ENCODE measurements around the gene PTPRD. TPM values are rescaled to one million over a fixed set of nuclear protein-coding genes. Genes with fewer than 3 reads are reported as not detected.

The PTPRD gene
- total RNA-seq, 3 donors from 2014 or later, result 2.9 to 5.4 (median 3.6) TPM

GRCh38 chr9:8365466-8366160 is 2247.2 kb downstream of the PTPRD start:
- Histone ChIP-seq H3K4me3 (no peak overlapping the region), H3K36me3 (no peaks in the 10 kb centered on the region), H3K9me3 (no peaks in the 10 kb centered on the region), H3K27ac (no peak overlapping the region), H3K4me1 (no peaks in the 10 kb centered on the region), H3K27me3 (no peaks in the 10 kb centered on the region)
- no peak for TF ChIP-seq POLR2AphosphoS5 (IDR thresholded peaks at IDR 0.05)
- no peak for TF ChIP-seq POLR2A (IDR thresholded peaks at IDR 0.05)
- TF ChIP-seq, protein P1, sequence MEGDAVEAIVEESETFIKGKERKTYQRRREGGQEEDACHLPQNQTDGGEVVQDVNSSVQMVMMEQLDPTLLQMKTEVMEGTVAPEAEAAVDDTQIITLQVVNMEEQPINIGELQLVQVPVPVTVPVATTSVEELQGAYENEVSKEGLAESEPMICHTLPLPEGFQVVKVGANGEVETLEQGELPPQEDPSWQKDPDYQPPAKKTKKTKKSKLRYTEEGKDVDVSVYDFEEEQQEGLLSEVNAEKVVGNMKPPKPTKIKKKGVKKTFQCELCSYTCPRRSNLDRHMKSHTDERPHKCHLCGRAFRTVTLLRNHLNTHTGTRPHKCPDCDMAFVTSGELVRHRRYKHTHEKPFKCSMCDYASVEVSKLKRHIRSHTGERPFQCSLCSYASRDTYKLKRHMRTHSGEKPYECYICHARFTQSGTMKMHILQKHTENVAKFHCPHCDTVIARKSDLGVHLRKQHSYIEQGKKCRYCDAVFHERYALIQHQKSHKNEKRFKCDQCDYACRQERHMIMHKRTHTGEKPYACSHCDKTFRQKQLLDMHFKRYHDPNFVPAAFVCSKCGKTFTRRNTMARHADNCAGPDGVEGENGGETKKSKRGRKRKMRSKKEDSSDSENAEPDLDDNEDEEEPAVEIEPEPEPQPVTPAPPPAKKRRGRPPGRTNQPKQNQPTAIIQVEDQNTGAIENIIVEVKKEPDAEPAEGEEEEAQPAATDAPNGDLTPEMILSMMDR (IDR thresholded peaks at IDR 0.05), result no peak
- intact Hi-C loops (cut with DNase I; ENCODE audit: low total_unique reads), result loop anchor here (5.0 kb wide), 1 partner anchor 1103 kb away; no protein-coding TSS in a partner anchor
- no peak for DNase-seq (ENCODE audit: low spot score in 2 of 2)

DNA sequence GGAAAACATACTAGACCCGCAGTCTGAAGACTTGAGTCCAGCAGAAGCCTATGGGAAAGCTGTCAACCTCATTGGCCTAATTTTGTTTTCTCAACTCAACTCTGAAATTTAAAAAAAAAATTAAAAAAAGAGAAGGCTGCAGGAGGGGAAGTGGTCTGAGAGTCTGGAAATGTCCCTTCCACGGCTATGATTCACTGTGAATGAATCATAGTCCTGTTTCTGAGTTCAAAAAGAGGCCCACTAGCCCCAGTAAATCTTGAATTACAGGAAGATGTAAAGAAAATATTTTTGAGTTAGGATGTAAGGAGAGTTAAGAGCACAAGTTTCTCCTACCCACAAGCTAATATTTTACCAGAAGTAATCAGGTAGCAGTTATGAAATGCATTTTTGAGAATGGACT is 2247.8 kb downstream of the PTPRD start:
- Histone ChIP-seq H3K4me1 (no peaks in the 10 kb centered on the region), H3K27me3 (no peaks in the 10 kb centered on the region), H3K9me3 (no peaks in the 10 kb centered on the region), H3K36me3 (no peaks in the 10 kb centered on the region), H3K27ac (no peak overlapping the region), H3K4me3 (no peak overlapping the region)
- TF ChIP-seq, protein P1 (IDR thresholded peaks at IDR 0.05), result no peak
- TF ChIP-seq POLR2A (IDR thresholded peaks at IDR 0.05) (no peak), POLR2AphosphoS5 (IDR thresholded peaks at IDR 0.05) (no peak)
- intact Hi-C loops (cut with DNase I; ENCODE audit: low total_unique reads), result loop anchor here (5.0 kb wide), 1 partner anchor 1103 kb away; no protein-coding TSS in a partner anchor
- DNase-seq (ENCODE audit: low spot score in 2 of 2), result no peak

DNA sequence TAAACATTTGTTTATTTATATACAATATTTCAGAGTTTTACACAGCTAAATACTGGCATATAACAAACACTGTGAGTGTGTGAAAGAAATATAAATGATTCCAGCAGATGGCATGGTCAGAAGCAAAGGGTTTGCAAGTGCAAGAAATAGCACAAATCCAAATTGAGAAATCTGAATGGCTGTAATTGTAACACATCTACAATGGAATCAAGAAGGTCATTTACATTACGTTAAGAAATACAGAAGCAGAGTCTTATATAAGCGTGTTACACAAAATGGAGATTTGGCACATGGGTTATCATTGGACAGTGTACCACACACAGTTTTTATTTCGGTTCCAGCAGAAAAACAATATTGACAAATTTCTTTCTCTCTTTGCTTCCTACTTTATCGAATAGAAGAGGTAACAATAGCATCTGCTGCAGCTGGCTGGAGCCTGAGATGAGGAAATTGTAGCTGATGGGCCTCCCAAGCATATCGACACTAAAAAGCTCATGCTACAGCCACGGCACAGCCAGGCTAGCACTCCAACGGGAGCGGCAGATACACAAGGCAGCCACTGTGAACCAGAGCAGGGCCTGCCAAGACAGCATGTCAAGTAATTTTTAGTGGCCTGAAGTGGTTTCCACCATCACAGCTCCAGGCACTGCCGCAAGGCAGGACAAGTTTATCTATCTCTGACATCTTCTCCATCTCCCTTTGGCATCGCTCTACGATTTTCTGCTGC is 2248.6 kb downstream of the PTPRD start:
- Histone ChIP-seq H3K4me3 (no peak overlapping the region), H3K4me1 (no peaks in the 10 kb centered on the region), H3K36me3 (no peaks in the 10 kb centered on the region), H3K9me3 (no peaks in the 10 kb centered on the region), H3K27me3 (no peaks in the 10 kb centered on the region), H3K27ac (no peak overlapping the region)
- intact Hi-C loops (cut with DNase I; ENCODE audit: low total_unique reads), result no loop called here
- no peak for DNase-seq (ENCODE audit: low spot score in 2 of 2)
- TF ChIP-seq POLR2AphosphoS5 (IDR thresholded peaks at IDR 0.05) (no peak), POLR2A (IDR thresholded peaks at IDR 0.05) (no peak)
- TF ChIP-seq, protein P1 (IDR thresholded peaks at IDR 0.05), result no peak

GRCh38 chr9:8362250-8362649 is 2250.6 kb downstream of the PTPRD start:
- H3K36me3 ChIP-seq, result no peaks in the 10 kb centered on the region
- H3K4me1 ChIP-seq, result no peaks in the 10 kb centered on the region
- H3K4me3 ChIP-seq, result no peak overlapping the region
- intact Hi-C loops (cut with DNase I; ENCODE audit: low total_unique reads), result no loop called here
- H3K9me3 ChIP-seq, result no peaks in the 10 kb centered on the region
- H3K27me3 ChIP-seq, result no peaks in the 10 kb centered on the region
- TF ChIP-seq POLR2AphosphoS5 (IDR thresholded peaks at IDR 0.05) (no peak), POLR2A (IDR thresholded peaks at IDR 0.05) (no peak)
- TF ChIP-seq, protein P1 (IDR thresholded peaks at IDR 0.05), result no peak
- no peak overlapping the region for H3K27ac ChIP-seq
- DNase-seq (ENCODE audit: low spot score in 2 of 2), result no peak

DNA sequence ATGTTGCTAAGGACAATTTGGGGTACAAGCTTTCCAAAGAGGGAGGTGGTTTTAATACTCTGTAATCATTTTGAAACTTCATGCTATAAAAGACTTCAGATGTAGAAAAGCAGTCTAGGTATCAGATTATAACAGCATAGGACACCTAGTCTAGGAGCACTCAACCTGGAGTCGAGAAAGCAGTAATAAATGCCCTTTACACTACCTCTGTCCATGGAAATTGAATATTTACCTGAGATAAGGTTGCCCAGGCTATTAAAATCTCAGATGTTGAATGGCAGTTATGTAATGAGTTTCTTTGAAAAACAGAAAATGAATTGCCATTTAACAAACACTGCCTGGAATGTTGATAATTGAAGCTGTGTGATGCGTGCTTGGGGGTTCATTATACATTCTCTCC is 2251.4 kb downstream of the PTPRD start:
- Histone ChIP-seq H3K4me1 (no peaks in the 10 kb centered on the region), H3K36me3 (no peaks in the 10 kb centered on the region), H3K9me3 (no peaks in the 10 kb centered on the region), H3K4me3 (no peak overlapping the region), H3K27me3 (no peaks in the 10 kb centered on the region), H3K27ac (no peak overlapping the region)
- TF ChIP-seq POLR2AphosphoS5 (IDR thresholded peaks at IDR 0.05), result no peak
- no peak for TF ChIP-seq POLR2A (IDR thresholded peaks at IDR 0.05)
- TF ChIP-seq, protein P1 (IDR thresholded peaks at IDR 0.05), result no peak
- intact Hi-C loops (cut with DNase I; ENCODE audit: low total_unique reads), result no loop called here
- no peak for DNase-seq (ENCODE audit: low spot score in 2 of 2)
